Activated CD4-positive, alpha-beta memory T cell treated with anti-CD3 and anti-CD28 coated beads for 36 hours (primary cell): Measurements from ENCODE around the gene OSCP1. TPM values are rescaled to one million over a fixed set of nuclear protein-coding genes. Genes with fewer than 3 reads are reported as not detected.
"Not testable (repeated sequence)": the region's sequence is repeated elsewhere in the genome, so short reads cannot be mapped to it uniquely, and the experiment has no call there.

Experiments
- CTCF ChIA-PET: fragments of 350-600 bp; sonication (Branson Sonifier 250); formaldehyde crosslinking; loops from one replicate; lab custom pipeline; 2021; ENCODE audit warnings: antibody characterized with exemption, inconsistent platforms; lab: Charles Lee
- POLR2A ChIA-PET: fragments of 350-600 bp; sonication (Branson Sonifier 250); formaldehyde crosslinking; loops from one replicate; lab custom pipeline; 2021; ENCODE audit warnings: antibody characterized with exemption; lab: Charles Lee
- DNase-seq: peaks from one replicate; pipeline ENCODE4 v3.0.0-alpha.2; 2020
- H3K27ac Mint-ChIP-seq: one replicate; pipeline ENCODE4 v1.8.0; 2021; ENCODE audit warnings: mixed read lengths
- H3K27me3 Mint-ChIP-seq: one replicate; pipeline ENCODE4 v1.8.0; 2021; ENCODE audit warnings: mixed read lengths
- H3K36me3 Mint-ChIP-seq: one replicate; pipeline ENCODE4 v1.8.0; 2021; ENCODE audit warnings: mixed read lengths
- H3K4me1 Mint-ChIP-seq: one replicate; pipeline ENCODE4 v1.8.0; 2021; ENCODE audit warnings: low read depth, mixed read lengths
- H3K4me3 Mint-ChIP-seq: one replicate; pipeline ENCODE4 v1.8.0; 2021; ENCODE audit warnings: mild to moderate bottlenecking, mixed read lengths
- H3K9me3 Mint-ChIP-seq: one replicate; pipeline ENCODE4 v1.8.0; 2021; ENCODE audit warnings: mixed read lengths
- intact Hi-C: fragments of 100-400 bp; cut with micrococcal nuclease; formaldehyde crosslinking; loops from one replicate; pipeline ENCODE4 v1.15.1; 2023
- total RNA-seq, 2 experiments: library from RNA; stranded (reverse); gene quantifications; one replicate each; pipeline ENCODE4 v1.2.3, GENCODE V29; 2021

The OSCP1 gene
- total RNA-seq, 2 experiments from 2014 or later: 1.8 to 2.7 TPM

DNA sequence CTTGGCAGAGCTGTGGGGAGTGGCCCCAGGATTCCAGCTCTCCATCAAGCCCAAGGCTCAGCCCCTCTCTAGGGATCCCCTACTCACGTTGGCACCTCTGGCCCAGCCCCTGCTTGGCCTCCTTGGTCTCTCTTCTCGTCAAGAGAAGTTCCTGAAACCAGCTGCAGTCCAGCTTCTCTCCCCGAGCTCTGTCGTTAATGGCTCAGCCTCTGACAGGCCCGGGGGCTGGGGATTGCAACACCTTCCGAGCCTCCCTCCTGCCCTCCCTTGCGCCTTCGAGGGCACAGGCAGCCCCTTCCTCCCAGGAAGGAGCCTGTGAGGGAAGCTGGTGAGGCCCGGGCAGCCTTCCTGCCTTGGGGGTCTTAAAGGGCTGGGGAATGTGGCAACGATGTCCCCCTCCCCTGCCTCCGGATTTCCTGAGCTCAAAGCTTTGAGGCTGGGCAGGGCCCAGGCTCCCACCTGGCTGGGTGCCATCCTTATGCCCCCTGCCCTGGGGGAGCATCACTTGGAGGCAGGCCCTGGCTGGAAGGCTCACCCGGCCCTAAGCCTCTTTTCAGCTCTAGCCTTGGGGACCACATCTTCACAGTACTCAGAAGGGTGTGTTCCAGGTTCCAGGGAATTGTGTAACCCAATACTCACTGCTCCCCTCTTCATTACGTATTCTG is 32.6 kb upstream of the OSCP1 start, which contains the start of gene CSF3R:
CSF3R (minus strand) TSS at position 190 of the 665 bp plus-strand sequence. CDS start 3,417 bp downstream, outside the sequence.
- intact Hi-C loops: no loop called here
- H3K9me3 Mint-ChIP-seq: no peaks in the 10 kb centered on the region
- POLR2A ChIA-PET: no interaction called here
- no peak within 1 kb of the TSS for H3K27ac Mint-ChIP-seq
- H3K27me3 Mint-ChIP-seq: no peaks in the 10 kb centered on the region
- H3K4me1 Mint-ChIP-seq: peaks cover 7% of the 10 kb centered on the region
- no peak within 1 kb of the TSS for H3K4me3 Mint-ChIP-seq
- CTCF ChIA-PET: interaction anchor here (0.7 to 1.0 kb wide), 2 partner anchors 35 to 140 kb away, joined by 3 to 4 read pairs; no protein-coding TSS in a partner anchor
- no peak for DNase-seq
- H3K36me3 Mint-ChIP-seq: no peaks in the 10 kb centered on the region

DNA sequence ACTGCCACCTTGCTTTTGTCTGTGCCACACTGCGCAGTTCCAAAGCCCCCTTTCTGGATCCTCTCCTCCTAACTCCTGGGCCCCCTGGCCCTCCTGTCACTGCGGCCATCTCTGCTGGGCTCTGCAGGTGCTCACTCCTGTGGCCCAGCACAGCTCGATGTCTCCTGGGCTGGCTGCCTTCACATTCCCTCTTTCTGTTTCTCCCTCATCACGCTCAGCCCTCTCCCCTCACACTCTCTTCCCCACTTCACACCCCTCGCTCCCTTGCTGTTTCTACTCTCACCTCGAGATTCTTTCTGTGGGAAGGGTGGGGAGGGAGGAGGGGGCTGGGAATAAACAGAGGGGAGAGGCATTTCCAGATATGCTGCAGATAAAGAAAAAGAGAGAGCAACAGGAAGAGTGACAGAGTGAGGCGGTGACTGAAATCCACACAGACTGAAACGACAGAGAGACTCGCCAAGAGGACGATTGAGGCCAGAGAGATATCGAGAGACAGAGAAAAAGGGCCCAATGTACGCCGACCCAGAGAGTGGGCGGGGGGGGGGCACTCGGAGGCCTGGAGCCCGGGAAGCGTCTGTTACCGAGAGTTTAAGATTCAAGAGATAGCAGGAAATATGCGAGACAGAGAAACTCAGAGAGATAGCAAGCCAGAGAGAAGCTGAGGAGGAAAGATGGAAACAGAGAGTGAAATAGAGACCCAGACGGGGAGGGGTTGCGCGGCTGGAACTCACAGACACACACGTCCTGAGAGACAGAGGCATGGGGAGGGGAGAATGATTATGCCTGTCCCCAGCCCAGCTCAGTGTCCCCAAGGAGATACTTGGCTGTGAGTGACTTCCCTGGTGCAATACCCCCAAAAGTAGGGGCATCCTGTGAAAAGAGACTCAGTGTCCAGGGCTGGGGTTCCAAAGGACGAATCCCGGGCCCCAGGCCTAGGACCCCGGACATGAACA is 31.8 kb upstream of the OSCP1 start:
- no peaks in the 10 kb centered on the region for H3K9me3 Mint-ChIP-seq
- DNase-seq: no peak
- intact Hi-C loops: no loop called here
- H3K36me3 Mint-ChIP-seq: no peaks in the 10 kb centered on the region
- ChIA-PET POLR2A (no interaction called here), CTCF (no interaction called here)
- no peak overlapping the region for H3K27ac Mint-ChIP-seq
- no peaks in the 10 kb centered on the region for H3K27me3 Mint-ChIP-seq
- peaks cover 7% of the 10 kb centered on the region for H3K4me1 Mint-ChIP-seq
- no peak overlapping the region for H3K4me3 Mint-ChIP-seq

GRCh38 chr1:36481091-36481490 is 30.8 kb upstream of the OSCP1 start:
- peaks cover 7% of the 10 kb centered on the region for H3K4me1 Mint-ChIP-seq
- no peak overlapping the region for H3K27ac Mint-ChIP-seq
- DNase-seq: no peak
- POLR2A ChIA-PET: no interaction called here
- H3K4me3 Mint-ChIP-seq: no peak overlapping the region
- intact Hi-C loops: no loop called here
- H3K36me3 Mint-ChIP-seq: no peaks in the 10 kb centered on the region
- CTCF ChIA-PET: no interaction called here
- H3K27me3 Mint-ChIP-seq: no peaks in the 10 kb centered on the region
- H3K9me3 Mint-ChIP-seq: no peaks in the 10 kb centered on the region

GRCh38 chr1:36480161-36480560 is 29.9 kb upstream of the OSCP1 start:
- intact Hi-C loops: no loop called here
- POLR2A ChIA-PET: no interaction called here
- H3K36me3 Mint-ChIP-seq: no peaks in the 10 kb centered on the region
- no peaks in the 10 kb centered on the region for H3K9me3 Mint-ChIP-seq
- peaks cover 7% of the 10 kb centered on the region for H3K4me1 Mint-ChIP-seq
- no peaks in the 10 kb centered on the region for H3K27me3 Mint-ChIP-seq
- no peak overlapping the region for H3K4me3 Mint-ChIP-seq
- CTCF ChIA-PET: no interaction called here
- no peak overlapping the region for H3K27ac Mint-ChIP-seq
- no peak for DNase-seq

DNA sequence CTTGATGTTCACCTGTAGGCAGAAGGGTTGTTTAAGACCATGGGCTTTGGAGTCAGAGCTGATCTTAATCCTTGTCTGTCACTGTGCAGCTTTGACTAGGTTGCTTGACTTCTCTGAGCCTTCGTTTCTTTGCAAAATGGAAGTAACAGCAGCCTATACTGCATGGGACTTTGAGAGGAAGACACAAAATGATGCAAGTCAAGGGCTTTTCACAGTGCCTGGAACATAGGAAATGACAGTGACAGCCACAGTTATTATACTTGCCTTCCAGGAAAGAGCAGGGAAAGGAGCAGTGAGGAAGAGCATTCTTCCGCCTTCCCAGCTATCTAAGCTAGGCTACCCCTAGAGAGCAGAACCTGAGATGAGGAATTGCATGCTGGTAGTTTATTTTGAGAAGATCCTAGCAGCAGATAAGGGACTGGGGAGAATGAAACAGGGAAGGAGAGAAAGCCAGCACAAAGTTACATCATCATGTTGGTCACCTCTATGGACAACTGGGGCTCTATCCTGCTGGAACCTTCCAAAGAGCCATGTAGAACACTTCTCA is 29.3 kb upstream of the OSCP1 start:
- intact Hi-C loops: no loop called here
- Mint-ChIP-seq H3K36me3 (no peaks in the 10 kb centered on the region), H3K4me3 (no peak overlapping the region), H3K4me1 (peaks cover 9% of the 10 kb centered on the region), H3K27me3 (no peaks in the 10 kb centered on the region), H3K9me3 (no peaks in the 10 kb centered on the region), H3K27ac (no peak overlapping the region)
- ChIA-PET CTCF (no interaction called here), POLR2A (no interaction called here)
- no peak for DNase-seq

- H3K4me1 Mint-ChIP-seq: peaks cover 13% of the 10 kb centered on the region
- CTCF ChIA-PET, POLR2A ChIA-PET, H3K27me3 Mint-ChIP-seq, H3K9me3 Mint-ChIP-seq, H3K27ac Mint-ChIP-seq, intact Hi-C loops, DNase-seq, H3K36me3 Mint-ChIP-seq, H3K4me3 Mint-ChIP-seq: not testable (repeated sequence)
These were observed 27.4 kb upstream of the OSCP1 start for GRCh38 chr1:36477615-36478014.

- POLR2A ChIA-PET: no interaction called here
- H3K36me3 Mint-ChIP-seq: no peaks in the 10 kb centered on the region
- no peak for DNase-seq
- no peak overlapping the region for H3K4me3 Mint-ChIP-seq
- no peaks in the 10 kb centered on the region for H3K9me3 Mint-ChIP-seq
- H3K27me3 Mint-ChIP-seq: no peaks in the 10 kb centered on the region
- H3K27ac Mint-ChIP-seq: no peak overlapping the region
- H3K4me1 Mint-ChIP-seq: peaks cover 9% of the 10 kb centered on the region
- intact Hi-C loops: no loop called here
- CTCF ChIA-PET: interaction anchor here (1.9 kb wide), 1 partner anchor 40 kb away, joined by 7 read pairs; no protein-coding TSS in a partner anchor
These were observed 26.7 kb upstream of the OSCP1 start for GRCh38 chr1:36476945-36477344.

DNA sequence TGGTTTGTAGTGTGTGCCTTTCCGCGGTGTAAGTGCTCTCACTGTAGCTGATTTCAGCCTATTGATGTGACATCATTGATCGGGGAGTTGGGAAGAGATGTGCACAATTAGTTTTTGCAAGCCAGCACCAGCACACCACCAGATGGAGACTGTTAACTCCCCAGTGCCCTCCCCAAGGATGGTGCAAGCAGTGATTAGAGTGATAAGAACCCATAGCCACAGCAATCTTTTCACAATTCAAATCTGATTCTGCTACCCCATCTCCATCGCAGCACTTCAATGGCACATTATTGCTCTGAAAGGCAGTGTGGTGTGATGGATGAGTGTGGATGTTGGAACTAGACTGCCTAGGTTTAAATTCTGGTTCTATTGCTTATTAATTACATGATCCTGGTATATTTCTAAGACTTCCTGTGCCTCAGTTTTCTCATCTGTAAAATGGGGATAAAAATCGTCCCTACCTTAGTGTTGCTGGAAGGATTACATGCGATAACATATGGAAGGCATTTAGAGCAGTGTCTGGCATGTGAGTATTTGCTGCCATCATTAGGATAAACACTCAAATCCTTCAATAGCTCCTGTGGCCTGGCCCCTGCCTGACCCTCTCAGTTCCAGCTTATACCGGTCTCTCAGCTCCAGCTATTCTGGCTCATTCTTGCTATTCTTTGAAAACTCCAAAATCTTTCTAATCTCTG is 25.8 kb upstream of the OSCP1 start:
- Mint-ChIP-seq H3K4me3 (no peak overlapping the region), H3K4me1 (peaks cover 6% of the 10 kb centered on the region), H3K27me3 (no peaks in the 10 kb centered on the region), H3K27ac (no peak overlapping the region), H3K9me3 (no peaks in the 10 kb centered on the region), H3K36me3 (no peaks in the 10 kb centered on the region)
- POLR2A ChIA-PET: no interaction called here
- intact Hi-C loops: loop anchor here (2.0 kb wide), 1 partner anchor 17 kb away; no protein-coding TSS in a partner anchor
- CTCF ChIA-PET: interaction anchor here (1.2 to 1.9 kb wide), 2 partner anchors 11 to 41 kb away, joined by 5 to 7 read pairs; partner anchors contain the start of gene MRPS15
- no peak for DNase-seq

- H3K27ac Mint-ChIP-seq: no peak overlapping the region
- CTCF ChIA-PET: interaction anchor here (1.2 to 1.9 kb wide), 2 partner anchors 11 to 41 kb away, joined by 5 to 7 read pairs; partner anchors contain the start of gene MRPS15
- intact Hi-C loops: loop anchor here (2.0 kb wide), 1 partner anchor 17 kb away; no protein-coding TSS in a partner anchor
- no peak overlapping the region for H3K4me3 Mint-ChIP-seq
- no peak for DNase-seq
- H3K27me3 Mint-ChIP-seq: no peaks in the 10 kb centered on the region
- no peaks in the 10 kb centered on the region for H3K9me3 Mint-ChIP-seq
- POLR2A ChIA-PET: interaction anchor here (1.1 kb wide), 1 partner anchor 10 kb away, joined by 3 read pairs; no protein-coding TSS in a partner anchor
- peaks cover 6% of the 10 kb centered on the region for H3K4me1 Mint-ChIP-seq
- H3K36me3 Mint-ChIP-seq: no peaks in the 10 kb centered on the region
These were observed 25.1 kb upstream of the OSCP1 start for GRCh38 chr1:36475341-36475740.

GRCh38 chr1:36472656-36473055 is 22.4 kb upstream of the OSCP1 start:
- ChIA-PET CTCF (no interaction called here), POLR2A (no interaction called here)
- peaks cover 6% of the 10 kb centered on the region for H3K4me1 Mint-ChIP-seq
- no peak overlapping the region for H3K27ac Mint-ChIP-seq
- no peaks in the 10 kb centered on the region for H3K9me3 Mint-ChIP-seq
- no peak overlapping the region for H3K4me3 Mint-ChIP-seq
- H3K27me3 Mint-ChIP-seq: no peaks in the 10 kb centered on the region
- intact Hi-C loops: no loop called here
- no peaks in the 10 kb centered on the region for H3K36me3 Mint-ChIP-seq
- DNase-seq: no peak

DNA sequence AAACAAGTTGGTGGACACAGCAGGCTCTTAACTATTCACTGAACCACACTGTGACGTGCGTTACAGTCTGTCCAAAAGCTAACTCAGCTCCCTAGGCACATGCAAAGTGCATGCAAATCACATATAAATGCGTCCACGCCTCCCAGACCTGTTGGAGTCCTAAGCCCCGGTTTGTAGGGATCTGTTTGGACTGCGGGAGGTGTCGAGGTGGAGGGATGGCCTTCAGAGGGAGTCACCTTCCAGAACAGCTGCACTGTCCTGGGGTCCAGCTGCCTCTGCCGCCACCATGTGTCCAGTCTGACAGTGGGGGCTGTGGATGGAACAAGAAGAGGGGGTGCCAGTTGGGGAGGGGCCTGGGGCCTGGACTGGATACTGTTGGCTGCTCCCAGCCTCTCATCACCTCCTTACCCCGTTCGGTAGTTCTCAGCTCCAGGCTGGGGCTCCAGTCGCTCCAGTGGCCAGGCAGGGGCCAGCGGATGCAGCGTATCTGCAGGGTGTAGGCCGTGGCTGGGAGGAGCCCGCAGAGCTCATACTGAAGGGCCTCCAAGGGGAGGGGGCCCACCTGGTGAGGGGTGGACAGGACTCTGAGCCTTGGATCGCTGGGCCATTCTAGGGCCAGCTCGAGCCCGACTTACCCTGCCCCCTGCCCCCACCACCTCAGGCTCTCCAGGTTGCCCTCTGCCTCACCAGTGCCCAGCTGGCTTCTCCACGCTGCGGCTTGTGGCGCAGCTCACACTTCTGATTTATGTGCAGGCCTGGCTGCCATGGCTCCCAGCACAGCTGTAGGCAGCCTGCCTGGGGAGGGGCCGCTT is 21.8 kb upstream of the OSCP1 start:
- peaks cover 6% of the 10 kb centered on the region for H3K4me1 Mint-ChIP-seq
- DNase-seq: no peak
- no peak overlapping the region for H3K4me3 Mint-ChIP-seq
- H3K9me3 Mint-ChIP-seq: no peaks in the 10 kb centered on the region
- intact Hi-C loops: no loop called here
- ChIA-PET CTCF (no interaction called here), POLR2A (no interaction called here)
- H3K27ac Mint-ChIP-seq: no peak overlapping the region
- H3K27me3 Mint-ChIP-seq: no peaks in the 10 kb centered on the region
- no peaks in the 10 kb centered on the region for H3K36me3 Mint-ChIP-seq
